ENCODE measurements around the gene WASF3. TPM values are rescaled to one million over a fixed set of nuclear protein-coding genes. Genes with fewer than 3 reads are reported as not detected.

The WASF3 gene
- total RNA-seq, 1 experiment from 2014 or later = 3.4 TPM

GRCh38 chr13:26526702-26527216 lies 30.7 kb upstream of the WASF3 start:
- Histone ChIP-seq H3K79me2 (ENCODE audit: insufficient read depth, low read length) (no peaks in the 10 kb centered on the region), H2AFZ (ENCODE audit: low read depth, low read length, poor library complexity, severe bottlenecking) (no peak overlapping the region), H3K36me3 (ENCODE audit: control insufficient read depth in 1 of 2, insufficient read depth in 2 of 2, low read length in 2 of 2) (no peaks in the 10 kb centered on the region), H3K27me3 (ENCODE audit: insufficient read depth, low read length) (peaks cover 32% of the 10 kb centered on the region), H3K9me2 (ENCODE audit: insufficient read depth) (no peaks in the 10 kb centered on the region), H3K9ac (ENCODE audit: low read length) (no peak overlapping the region), H3K4me1 (ENCODE audit: control insufficient read depth in 1 of 2, insufficient read depth in 2 of 2, low read length in 2 of 2) (no peaks in the 10 kb centered on the region), H4K20me1 (ENCODE audit: insufficient read depth) (no peaks in the 10 kb centered on the region), H3K4me3 (replicated peaks in 1 of 2; ENCODE audit: low read depth in 1 of 2, low read length in 2 of 2) (no peak overlapping the region), H3K4me2 (ENCODE audit: low read length) (no peak overlapping the region), H3K9me3 (ENCODE audit: control insufficient read depth in 1 of 2, insufficient read depth in 1 of 2, low read depth in 1 of 2, low read length in 2 of 2) (no peaks in the 10 kb centered on the region), H3K27ac (ENCODE audit: low read depth, low read length) (no peak overlapping the region)
- no peak for TF ChIP-seq FOSL1 (IDR thresholded peaks at IDR 0.05; ENCODE audit: low read depth)
- TF ChIP-seq ZNF274 (IDR thresholded peaks at IDR 0.05; ENCODE audit: low read depth, low read length) = no peak
- TF ChIP-seq SP1 (IDR thresholded peaks at IDR 0.05; ENCODE audit: low read depth) = no peak
- TF ChIP-seq MAX (IDR thresholded peaks at IDR 0.05) = no peak
- TF ChIP-seq CTCF (IDR thresholded peaks at IDR 0.05 in 2 of 3, conservative IDR thresholded peaks at IDR 0.05 in 1 of 3; ENCODE audit: borderline replicate concordance in 1 of 3, insufficient read depth in 1 of 3, low read depth in 2 of 3, low read length in 2 of 3) = no peak
- no peak for TF ChIP-seq JUND (IDR thresholded peaks at IDR 0.05)
- TF ChIP-seq RAD21 (IDR thresholded peaks at IDR 0.05; ENCODE audit: low read depth) = no peak
- TF ChIP-seq CBX3 (IDR thresholded peaks at IDR 0.05; ENCODE audit: low read depth) = no peak
- RAD21 ChIA-PET (ENCODE audit: low non-redundant PET in 1 of 2, low total read pairs in 2 of 2, uncharacterized antibody in 2 of 2, unreplicated experiment in 2 of 2) = no interaction called here
- CTCF ChIA-PET = no interaction called here
- BruUV-seq (replicated peaks) = no TSS peak
- DNase-seq (ENCODE audit: low read depth, low spot score) = no peak
- ATAC-seq = no peak
- intact Hi-C loops (cut with micrococcal nuclease) = no loop called here
- POLR2A ChIA-PET = no interaction called here

- intact Hi-C loops (cut with micrococcal nuclease) = no loop called here
- CTCF ChIA-PET = interaction anchor here (1.3 kb wide), 1 partner anchor 170 kb away, joined by 5 read pairs; no protein-coding TSS in a partner anchor
- no peak for TF ChIP-seq ZFX (IDR thresholded peaks at IDR 0.05)
- TF ChIP-seq ATF3 (IDR thresholded peaks at IDR 0.05) = no peak
- no peak for TF ChIP-seq YY1 (IDR thresholded peaks at IDR 0.05; ENCODE audit: extremely low read depth, insufficient replicate concordance, low read depth, low read length)
- TF ChIP-seq ZBTB33 (IDR thresholded peaks at IDR 0.05; ENCODE audit: extremely low read depth, insufficient replicate concordance, low read length) = no peak
- no peak for TF ChIP-seq CTCF (IDR thresholded peaks at IDR 0.05 in 2 of 3, conservative IDR thresholded peaks at IDR 0.05 in 1 of 3; ENCODE audit: borderline replicate concordance in 1 of 3, insufficient read depth in 1 of 3, low read depth in 2 of 3, low read length in 2 of 3)
- no peak for TF ChIP-seq EGR1 (IDR thresholded peaks at IDR 0.05; ENCODE audit: low read depth)
- TF ChIP-seq EZH2 (IDR thresholded peaks at IDR 0.05) = no peak
- no peak for TF ChIP-seq JUND (IDR thresholded peaks at IDR 0.05)
Measured at GRCh38 chr13:26528527-26528926, 29.0 kb upstream of the WASF3 start.

More at GRCh38 chr13:26528527-26528926, 29.0 kb upstream of the WASF3 start:
- Histone ChIP-seq H3K9me2 (ENCODE audit: insufficient read depth) (no peaks in the 10 kb centered on the region), H3K9me3 (ENCODE audit: control insufficient read depth in 1 of 2, insufficient read depth in 1 of 2, low read depth in 1 of 2, low read length in 2 of 2) (no peaks in the 10 kb centered on the region), H2AFZ (ENCODE audit: low read depth, low read length, poor library complexity, severe bottlenecking) (no peak overlapping the region), H3K36me3 (ENCODE audit: control insufficient read depth in 1 of 2, insufficient read depth in 2 of 2, low read length in 2 of 2) (no peaks in the 10 kb centered on the region), H3K27ac (ENCODE audit: low read depth, low read length) (no peak overlapping the region), H3K27me3 (ENCODE audit: insufficient read depth, low read length) (peaks cover 32% of the 10 kb centered on the region), H3K9ac (ENCODE audit: low read length) (no peak overlapping the region), H4K20me1 (ENCODE audit: insufficient read depth) (no peaks in the 10 kb centered on the region), H3K79me2 (ENCODE audit: insufficient read depth, low read length) (no peaks in the 10 kb centered on the region), H3K4me1 (ENCODE audit: control insufficient read depth in 1 of 2, insufficient read depth in 2 of 2, low read length in 2 of 2) (no peaks in the 10 kb centered on the region), H3K4me2 (ENCODE audit: low read length) (no peak overlapping the region), H3K4me3 (replicated peaks in 1 of 2; ENCODE audit: low read depth in 1 of 2, low read length in 2 of 2) (no peak overlapping the region)
- no TSS peak for BruUV-seq (replicated peaks)
- RAD21 ChIA-PET (ENCODE audit: low non-redundant PET in 1 of 2, low total read pairs in 2 of 2, uncharacterized antibody in 2 of 2, unreplicated experiment in 2 of 2) = no interaction called here
- ATAC-seq = no peak
- no peak for DNase-seq (ENCODE audit: low read depth, low spot score)
- POLR2A ChIA-PET = no interaction called here
